HFF-Myc (cell line): Measurements from ENCODE around the gene IGDCC3.
A peak's percentile ranks its signal among the peaks of the same experiment; 100 is the strongest.

Experiments
- DNase-seq: peaks from one replicate; pipeline ENCODE4 v3.0.0-alpha.2; 2011; ENCODE audit warnings: low read depth; ENCODE audit errors: extremely low read depth
- H3K4me3 ChIP-seq: replicated peaks from 2 replicates; pipeline ENCODE4 v1.5.1; 2011; ENCODE audit warnings: low read depth, mild to moderate bottlenecking, control low read depth, low read length
- CTCF ChIP-seq: IDR thresholded peaks from 2 replicates; pipeline ENCODE4 v1.5.1; 2012; ENCODE audit warnings: mild to moderate bottlenecking, low read depth, low read length, control low read depth; ENCODE audit errors: missing control alignments

The IGDCC3 gene

GRCh38 chr15:65328506-65329287 lies 49.1 kb downstream of the IGDCC3 start:
- no peak for TF ChIP-seq CTCF
- DNase-seq, result no peak
- no peak overlapping the region for H3K4me3 ChIP-seq

DNA sequence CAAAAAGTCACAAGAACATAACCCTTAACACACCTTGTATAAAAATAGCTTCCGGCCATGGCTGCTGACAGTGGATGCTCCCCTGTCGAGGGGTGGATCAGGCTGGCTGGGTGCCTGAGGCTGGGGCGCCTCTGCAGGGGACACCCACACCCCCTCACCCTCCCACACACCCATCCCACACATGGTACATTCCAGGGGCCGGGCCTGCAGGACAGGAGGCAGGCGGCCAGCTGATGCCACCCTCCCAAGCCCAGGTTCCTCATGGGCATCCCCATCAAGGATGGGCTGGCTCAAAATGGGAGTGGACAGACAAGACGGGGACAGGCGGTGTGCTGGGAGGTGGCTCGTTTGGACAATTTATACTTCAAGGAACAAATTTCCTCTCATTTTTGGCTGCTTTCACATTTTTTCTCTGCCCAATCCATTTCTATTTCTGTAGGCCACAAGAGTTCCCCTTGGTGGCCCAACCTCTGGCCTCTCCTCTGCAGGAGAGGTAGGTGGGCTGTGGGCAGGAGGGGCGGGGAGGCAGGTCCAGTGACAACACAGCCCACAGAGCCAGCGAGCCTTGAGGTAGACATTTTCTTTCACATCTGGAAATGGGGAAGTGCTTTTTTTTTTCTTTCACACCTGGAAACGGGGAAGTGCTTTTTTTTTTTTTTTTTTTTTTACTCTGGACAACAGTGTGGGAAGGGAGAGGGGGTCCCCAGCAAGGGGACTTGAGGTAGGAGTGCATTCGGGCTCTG lies 50.0 kb downstream of the IGDCC3 start:
- no peak for TF ChIP-seq CTCF
- no peak overlapping the region for H3K4me3 ChIP-seq
- DNase-seq, result no peak

- DNase-seq, result no peak
- H3K4me3 ChIP-seq, result no peak overlapping the region
Measured at GRCh38 chr15:65326818-65327217, 51.0 kb downstream of the IGDCC3 start.

GRCh38 chr15:65326117-65326526 lies 51.7 kb downstream of the IGDCC3 start:
- no peak for DNase-seq
- H3K4me3 ChIP-seq, result no peak overlapping the region
- TF ChIP-seq CTCF, result no peak

More at GRCh38 chr15:65326818-65327217, 51.0 kb downstream of the IGDCC3 start:
- TF ChIP-seq CTCF, result no peak

- no peak overlapping the region for H3K4me3 ChIP-seq
- no peak for TF ChIP-seq CTCF
- peak; percentile 19 for DNase-seq
Measured at GRCh38 chr15:65323071-65323511, 54.7 kb downstream of the IGDCC3 start.

DNA sequence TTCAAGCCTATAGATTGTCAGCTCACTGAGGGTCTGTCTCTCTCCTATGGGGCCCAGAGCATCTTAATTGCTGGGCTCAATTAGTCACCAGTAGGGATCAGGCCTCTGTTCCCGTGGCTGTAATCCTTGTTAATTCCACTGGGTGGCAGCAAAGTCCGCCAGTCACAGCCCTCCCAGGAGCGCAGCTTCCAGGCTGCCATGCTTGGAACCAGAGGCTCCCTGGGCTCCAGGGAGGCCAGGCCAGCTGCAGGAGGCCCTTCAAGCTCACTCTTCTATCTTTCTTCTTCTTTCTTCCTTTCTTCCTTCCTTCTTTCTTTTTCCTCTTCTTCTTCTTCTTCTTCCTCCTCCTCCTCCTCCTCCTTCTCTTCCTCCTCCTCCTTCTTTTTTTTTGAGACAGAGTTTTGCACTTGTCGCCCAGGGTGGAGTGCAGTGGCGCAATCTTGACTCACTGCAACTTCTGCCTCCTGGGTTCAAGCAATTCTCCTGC lies 58.9 kb downstream of the IGDCC3 start:
- TF ChIP-seq CTCF, result peak; percentile 75
- DNase-seq, result peak; percentile 50
- H3K4me3 ChIP-seq, result no peak overlapping the region
